Neuron (in vitro differentiated cells): Measurements from ENCODE around the gene AURKAIP1.
"Not testable (repeated sequence)": the region's sequence is repeated elsewhere in the genome, so short reads cannot be mapped to it uniquely, and the experiment has no call there.

Experiments
- H2AFZ ChIP-seq: one replicate; pipeline ENCODE4 v1.6.1; 2013; ENCODE audit warnings: low read depth, mild to moderate bottlenecking, inconsistent platforms, low read length, moderate library complexity
- H3K27me3 ChIP-seq: one replicate; pipeline ENCODE4 v1.6.1; 2013; ENCODE audit warnings: low read length; ENCODE audit not compliant: insufficient read depth
- H3K36me3 ChIP-seq: one replicate; pipeline ENCODE4 v1.6.1; 2013; ENCODE audit warnings: low read length; ENCODE audit not compliant: insufficient read depth
- H3K4me1 ChIP-seq: one replicate; pipeline ENCODE4 v1.6.1; 2013; ENCODE audit warnings: low read length; ENCODE audit not compliant: insufficient read depth
- H3K4me3 ChIP-seq: 2 replicates; pipeline ENCODE4 v1.5.1; 2013; ENCODE audit warnings: mild to moderate bottlenecking, low read length, moderate library complexity
- H3K9me3 ChIP-seq: one replicate; pipeline ENCODE4 v1.6.1; 2013; ENCODE audit warnings: low read length

Gene AURKAIP1

GRCh38 chr1:1371364-1371745 lies 3.7 kb downstream of the AURKAIP1 start:
- H3K4me1 ChIP-seq = peaks cover 19% of the 10 kb centered on the region
- peaks cover 8% of the 10 kb centered on the region for H3K9me3 ChIP-seq
- H2AFZ ChIP-seq = no peak overlapping the region
- peaks cover 14% of the 10 kb centered on the region for H3K36me3 ChIP-seq
- H3K4me3 ChIP-seq = no peak overlapping the region
- H3K27me3 ChIP-seq = no peaks in the 10 kb centered on the region

DNA sequence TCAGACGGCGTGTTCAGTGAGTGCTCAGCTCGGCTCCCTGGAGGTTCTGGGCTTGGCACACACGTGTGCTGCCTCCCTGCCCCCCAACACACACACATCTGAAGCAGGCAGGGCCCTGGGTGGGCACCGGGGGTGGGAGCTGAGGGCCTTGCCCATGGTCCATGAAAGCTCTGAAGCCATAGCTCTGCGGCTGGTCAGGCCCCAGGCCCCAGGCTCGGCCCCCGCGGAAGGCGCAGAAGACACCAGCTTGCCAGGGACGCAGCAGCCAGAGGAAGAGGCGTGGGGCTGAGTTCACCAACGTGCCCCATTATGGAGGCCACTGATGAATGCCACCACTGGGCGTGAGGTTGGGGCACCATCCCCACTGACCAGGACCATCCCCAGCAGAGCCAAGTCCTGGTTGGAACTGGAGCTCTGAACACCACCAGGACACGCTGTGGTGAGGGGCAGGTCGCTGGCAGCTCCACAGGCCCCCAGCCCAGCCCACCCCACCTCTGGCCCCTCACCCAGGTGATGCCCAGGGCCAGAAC lies 4.2 kb downstream of the AURKAIP1 start:
- Histone ChIP-seq H3K9me3 (peaks cover 8% of the 10 kb centered on the region), H2AFZ (no peak overlapping the region), H3K4me3 (no peak overlapping the region), H3K4me1 (peaks cover 16% of the 10 kb centered on the region), H3K27me3 (no peaks in the 10 kb centered on the region), H3K36me3 (peaks cover 14% of the 10 kb centered on the region)

GRCh38 chr1:1370094-1370493 lies 4.9 kb downstream of the AURKAIP1 start:
- peaks cover 14% of the 10 kb centered on the region for H3K36me3 ChIP-seq
- H2AFZ ChIP-seq, H3K9me3 ChIP-seq, H3K27me3 ChIP-seq, H3K4me3 ChIP-seq: not testable (repeated sequence)
- peaks cover 16% of the 10 kb centered on the region for H3K4me1 ChIP-seq

GRCh38 chr1:1367315-1367714 lies 7.7 kb downstream of the AURKAIP1 start:
- peaks cover 6% of the 10 kb centered on the region for H3K36me3 ChIP-seq
- no peak overlapping the region for H2AFZ ChIP-seq
- H3K4me1 ChIP-seq = peaks cover 2% of the 10 kb centered on the region
- H3K9me3 ChIP-seq = peaks cover 8% of the 10 kb centered on the region
- H3K27me3 ChIP-seq = no peaks in the 10 kb centered on the region
- H3K4me3 ChIP-seq = no peak overlapping the region

GRCh38 chr1:1366699-1367066 lies 8.3 kb downstream of the AURKAIP1 start:
- Histone ChIP-seq H3K4me1 (no peaks in the 10 kb centered on the region), H3K4me3 (no peak overlapping the region), H3K36me3 (peaks cover 4% of the 10 kb centered on the region), H3K27me3 (no peaks in the 10 kb centered on the region), H3K9me3 (peaks cover 8% of the 10 kb centered on the region), H2AFZ (no peak overlapping the region)

DNA sequence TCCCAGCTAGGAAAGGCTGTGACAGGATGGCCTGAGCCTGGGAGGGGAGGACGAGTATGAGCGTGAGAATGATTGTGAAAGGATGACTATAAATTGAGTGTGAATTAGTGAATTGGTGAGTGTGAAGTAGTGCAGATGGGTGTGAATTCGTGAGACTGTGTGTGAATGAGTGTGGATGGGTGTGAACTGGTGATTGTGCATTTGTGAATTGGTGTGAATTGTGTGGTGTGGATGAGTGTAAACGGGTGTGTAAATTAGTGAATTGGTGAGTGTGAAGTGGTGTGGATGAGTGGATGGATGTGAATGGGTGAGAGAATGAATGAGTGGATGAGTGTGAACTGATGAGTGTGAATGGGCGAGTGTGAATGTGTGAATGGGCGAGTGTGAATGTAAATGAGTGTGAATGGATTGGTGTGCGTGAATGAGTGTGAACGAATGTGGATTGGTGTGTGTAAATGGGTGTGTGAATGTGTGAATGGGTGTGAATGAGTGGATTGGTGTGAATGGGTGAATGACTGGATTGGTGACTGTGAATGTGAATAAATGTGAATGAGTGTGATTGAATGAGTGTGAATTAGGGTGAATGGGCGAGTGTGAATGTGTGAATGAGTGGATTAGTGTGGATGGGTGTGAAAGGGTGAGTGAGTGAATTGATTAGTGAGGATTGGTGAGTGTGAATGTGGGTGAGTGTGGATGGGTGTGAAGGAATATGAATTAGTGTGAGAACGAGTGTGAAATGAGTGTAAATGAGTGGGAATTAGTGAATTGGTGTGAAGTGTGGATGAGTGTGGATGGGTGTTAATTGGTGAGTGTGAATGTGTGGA lies 8.9 kb downstream of the AURKAIP1 start:
- Histone ChIP-seq H2AFZ (no peak overlapping the region), H3K4me3 (no peak overlapping the region), H3K9me3 (peaks cover 8% of the 10 kb centered on the region), H3K27me3 (no peaks in the 10 kb centered on the region), H3K4me1 (peaks cover under 1% of the 10 kb centered on the region), H3K36me3 (no peaks in the 10 kb centered on the region)

- H3K36me3 ChIP-seq = no peaks in the 10 kb centered on the region
- H3K4me1 ChIP-seq = peaks cover 18% of the 10 kb centered on the region
- peaks cover 8% of the 10 kb centered on the region for H3K9me3 ChIP-seq
Observed at GRCh38 chr1:1364266-1364665, 10.7 kb downstream of the AURKAIP1 start.

GRCh38 chr1:1361982-1362423 lies 13.0 kb downstream of the AURKAIP1 start:
- peaks cover 37% of the 10 kb centered on the region for H3K4me1 ChIP-seq
- no peaks in the 10 kb centered on the region for H3K27me3 ChIP-seq
- H3K4me3 ChIP-seq = no peak overlapping the region
- H3K9me3 ChIP-seq = peaks cover 6% of the 10 kb centered on the region
- no peak overlapping the region for H2AFZ ChIP-seq
- no peaks in the 10 kb centered on the region for H3K36me3 ChIP-seq

More at GRCh38 chr1:1364266-1364665, 10.7 kb downstream of the AURKAIP1 start:
- Histone ChIP-seq H3K4me3 (no peak overlapping the region), H2AFZ (no peak overlapping the region), H3K27me3 (no peaks in the 10 kb centered on the region)

DNA sequence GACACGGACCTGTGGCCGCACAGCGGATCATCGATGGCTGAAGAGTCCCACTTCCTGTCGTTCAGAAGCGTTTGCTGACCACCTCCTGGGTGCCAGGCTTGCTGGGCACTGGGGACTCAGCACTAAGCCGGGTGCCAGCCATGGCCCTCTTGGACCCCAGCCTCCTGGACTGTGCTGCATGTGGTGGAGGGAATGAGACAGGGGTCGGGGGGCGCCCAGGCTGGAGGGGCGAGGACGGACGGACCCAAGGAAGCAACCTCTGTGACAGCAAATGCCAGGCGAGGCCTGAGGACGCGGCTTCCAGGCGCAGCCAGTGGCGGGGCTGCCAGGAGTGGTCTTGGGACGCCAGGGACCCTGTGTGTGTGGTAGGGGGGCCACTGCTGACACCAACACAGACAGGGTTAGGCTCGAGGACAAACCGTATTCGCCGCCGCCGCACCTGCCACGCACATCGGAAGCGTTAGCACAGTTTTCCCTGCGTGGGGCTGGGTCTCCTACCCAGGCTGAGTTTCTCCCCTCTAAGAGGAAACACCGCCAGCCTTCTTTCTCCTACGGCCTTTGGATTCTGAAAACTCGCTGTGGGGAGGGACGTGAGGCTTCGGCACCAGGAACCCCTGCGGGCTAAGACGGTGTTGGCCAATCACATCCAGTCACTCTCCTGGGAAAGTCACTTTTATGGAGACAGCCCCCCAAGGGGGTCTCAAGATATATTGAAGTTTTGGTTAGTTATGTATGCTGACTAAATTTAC lies 13.6 kb downstream of the AURKAIP1 start:
- Histone ChIP-seq H3K27me3 (no peaks in the 10 kb centered on the region), H3K4me3 (no peak overlapping the region), H2AFZ (no peak overlapping the region), H3K4me1 (peaks cover 41% of the 10 kb centered on the region), H3K9me3 (peaks cover under 1% of the 10 kb centered on the region), H3K36me3 (no peaks in the 10 kb centered on the region)

GRCh38 chr1:1360506-1361169 lies 14.4 kb downstream of the AURKAIP1 start:
- H3K27me3 ChIP-seq = no peaks in the 10 kb centered on the region
- peaks cover 41% of the 10 kb centered on the region for H3K4me1 ChIP-seq
- no peaks in the 10 kb centered on the region for H3K36me3 ChIP-seq
- no peak overlapping the region for H3K4me3 ChIP-seq
- H3K9me3 ChIP-seq = no peaks in the 10 kb centered on the region
- H2AFZ ChIP-seq = no peak overlapping the region

DNA sequence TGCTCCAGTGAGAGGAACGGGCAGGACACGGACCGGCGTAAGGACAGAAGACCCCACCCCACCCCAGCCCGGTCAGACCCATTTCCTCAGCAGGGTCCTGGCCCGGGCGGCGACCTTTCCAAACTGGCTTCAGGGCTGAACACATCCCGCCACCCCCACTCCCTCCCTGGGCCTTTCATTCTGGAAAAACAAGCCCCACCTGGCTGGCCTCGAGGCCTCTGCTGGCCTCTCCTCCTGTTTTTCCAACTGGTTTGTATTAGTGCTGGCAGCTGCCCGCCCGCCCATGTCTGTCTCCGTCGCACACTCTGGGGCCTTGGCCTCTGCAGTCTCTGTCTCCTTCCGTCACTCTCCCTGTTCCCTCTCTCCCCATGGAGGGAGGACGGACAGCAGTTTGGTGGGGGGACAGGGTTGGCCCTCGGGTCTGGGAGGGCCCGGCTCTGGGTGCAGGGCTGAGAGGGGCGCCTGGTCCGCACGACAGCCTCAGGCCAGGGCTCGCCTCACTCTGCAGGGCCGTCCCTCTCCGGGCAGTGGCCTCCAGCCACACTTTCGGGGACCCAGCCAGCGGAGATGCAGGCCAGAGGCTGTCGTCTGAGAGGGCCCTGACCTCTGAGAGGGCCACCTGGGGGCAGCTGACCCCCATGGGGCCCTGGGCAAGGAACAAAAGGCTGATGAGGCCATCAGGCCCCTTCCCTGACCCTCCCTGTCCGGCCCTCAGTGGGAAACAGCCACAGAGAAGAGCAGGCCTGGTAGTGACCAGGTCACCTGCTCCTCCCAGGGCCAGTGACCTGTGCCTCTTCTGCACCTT lies 15.1 kb downstream of the AURKAIP1 start:
- Histone ChIP-seq H3K4me1 (peaks cover 41% of the 10 kb centered on the region), H3K36me3 (no peaks in the 10 kb centered on the region), H3K9me3 (no peaks in the 10 kb centered on the region), H3K27me3 (no peaks in the 10 kb centered on the region), H2AFZ (no peak overlapping the region), H3K4me3 (no peak overlapping the region)

GRCh38 chr1:1359308-1359663 lies 15.7 kb downstream of the AURKAIP1 start:
- Histone ChIP-seq H3K4me3 (no peak overlapping the region), H3K27me3 (no peaks in the 10 kb centered on the region), H3K4me1 (peaks cover 41% of the 10 kb centered on the region), H3K9me3 (no peaks in the 10 kb centered on the region), H2AFZ (no peak overlapping the region), H3K36me3 (no peaks in the 10 kb centered on the region)
